Pancreas (tissue), 10 donors: ENCODE measurements around the gene ACVR1B. TPM values are rescaled to one million over a fixed set of nuclear protein-coding genes. Genes with fewer than 3 reads are reported as not detected.

Experiments used
- ATAC-seq, 4 donors: fragments of 200-7000 bp; cut with Tn5 transposase; one replicate each; pipeline versions ENCODE4 v1.8.0 to v1.9.1; 2020; ENCODE audit warnings: mild to moderate bottlenecking in 4 of 4, moderate library complexity in 4 of 4
- DNase-seq, 6 donors: peaks; one replicate each; pipeline ENCODE4 v3.0.0-alpha.2; 2020
- FAIRE-seq: peaks from 2 replicates; lab custom pipeline; 2012; peaks lifted over from hg19 to GRCh38; lab: Jason Lieb, UNC
- H3K27ac ChIP-seq, 4 donors: fragments of 200-600 bp; sonication (generic); 1 replicate in 3 of 4; 2 replicates in 1 of 4; pipeline versions ENCODE4 v1.5.0 to v1.8.0; 2020
- H3K27me3 ChIP-seq, 4 donors: fragments of 200-600 bp; one replicate each; pipeline ENCODE4 v1.8.0; 2021
- H3K36me3 ChIP-seq, 3 donors: fragments of 200-600 bp; sonication (generic) in 1 of 3; one replicate each; pipeline versions ENCODE4 v1.5.0 to v1.8.0; 2020 to 2021
- H3K4me1 ChIP-seq, 3 donors: fragments of 200-600 bp; one replicate each; pipeline ENCODE4 v1.8.0; 2021
- H3K4me3 ChIP-seq, 4 donors: fragments of 200-600 bp; sonication (generic) in 2 of 4; one replicate each; pipeline versions ENCODE4 v1.5.0 to v1.8.0; 2020 to 2021
- H3K9me3 ChIP-seq, 4 donors: fragments of 200-600 bp; one replicate each; pipeline ENCODE4 v1.8.0; 2021
- CTCF ChIP-seq, 4 donors: fragments of 200-600 bp; sonication (generic) in 3 of 4; IDR thresholded peaks; one replicate each; pipeline versions ENCODE4 v1.5.0 to v1.8.0; 2021; ENCODE audit warnings: antibody characterized with exemption in 4 of 4
- WGBS, 2 donors: extraction: QIAGEN DNeasy Blood & Tissue Kit; methylation state at CpG; one replicate each; pipeline ENCODE4 v1.1.7; 2013; 5-methylcytosine and 5-hydroxymethylcytosine counted together
- intact Hi-C, 3 donors: fragments of 100-400 bp; cut with DNase I; formaldehyde crosslinking; loops; one replicate each; pipeline versions ENCODE4 v1.11.1 to v1.14.2; 2022
- polyA plus RNA-seq, 2 donors: library from polyadenylated mRNA; stranded (reverse); fragments of 200-250 nt; gene quantifications; one replicate each; pipeline ENCODE4 v1.2.3, GENCODE V29; 2013
- total RNA-seq, 6 donors: library from RNA; stranded (reverse); fragmentation: NEBNext Ultra II Directional in 4 of 6; extraction: Animal tissue kit (Norgen Biotek cat#: 25700) in 4 of 6; gene quantifications; one replicate each; pipeline versions ENCODE4 v1.2.1 to v1.2.4, GENCODE V29; 2021 to 2023
- donor health status: healthy with polysubstance abuse.
- donor health status: DM: no; HTN: no; CAD: no; lungs with moderate emphysema.
- donor health status: DM: no; HTN: no; CAD: no.
- donor health status: control.
- donor health status: control.
- donor health status: Bipolar disorder and iron deficiency.
- donor health status: DM: yes; HTN: yes; CAD: no.
- donor health status: DM: no; HTN: no; CAD: no.
- donor health status: DM: no; HTN: no; CAD: no.
- donor health status: DM: yes; HTN: yes; CAD: no.

ACVR1B gene
- total and polyA plus RNA-seq, 8 donors, result 16.0 to 31.4 (median 26.2) TPM

- Histone ChIP-seq H3K9me3 (no peaks in the 10 kb centered on the region), H3K4me3 (no peak overlapping the region), H3K27me3 (no peaks in the 10 kb centered on the region), H3K36me3 (peaks cover 0 to 11% (median 0%) of the 10 kb centered on the region in 3 donors), H3K4me1 (peaks cover 0 to 4% (median 0%) of the 10 kb centered on the region in 3 donors), H3K27ac (no peak overlapping the region)
- no peak for ATAC-seq
- FAIRE-seq, result no peak
- intact Hi-C loops, result no loop called here
- DNase-seq, result no peak
- TF ChIP-seq CTCF (IDR thresholded peaks at IDR 0.05), result no peak
- 88 to 96% methylated on average over 8 of the region's 8 CpGs for WGBS, 2 donors
These were observed 60.2 kb downstream of the ACVR1B start for GRCh38 chr12:52011602-52012214.

- Histone ChIP-seq H3K36me3 (peaks cover 0 to 11% (median 0%) of the 10 kb centered on the region in 3 donors), H3K27me3 (no peaks in the 10 kb centered on the region), H3K27ac (no peak overlapping the region), H3K9me3 (no peaks in the 10 kb centered on the region), H3K4me3 (no peak overlapping the region), H3K4me1 (peaks cover 0 to 7% (median 0%) of the 10 kb centered on the region in 3 donors)
- FAIRE-seq (no peak), ATAC-seq (no peak), DNase-seq (no peak)
- no peak for TF ChIP-seq CTCF (IDR thresholded peaks at IDR 0.05)
- intact Hi-C loops, result no loop called here
- 85 to 90% methylated on average over 16 of the region's 16 CpGs for WGBS, 2 donors
These were observed 62.3 kb downstream of the ACVR1B start for GRCh38 chr12:52013626-52014310.

- intact Hi-C loops, result no loop called here
- Histone ChIP-seq H3K36me3 (peaks cover 0 to 11% (median 0%) of the 10 kb centered on the region in 3 donors), H3K9me3 (no peaks in the 10 kb centered on the region), H3K27ac (no peak overlapping the region), H3K4me3 (no peak overlapping the region), H3K4me1 (peaks cover 0 to 7% (median 0%) of the 10 kb centered on the region in 3 donors), H3K27me3 (no peaks in the 10 kb centered on the region)
- WGBS, 2 donors, result 78 to 79% methylated on average over 89 to 93 of the region's 93 CpGs
- TF ChIP-seq CTCF (IDR thresholded peaks at IDR 0.05), result no peak
- no peak for FAIRE-seq
- ATAC-seq, result no peak
- DNase-seq, result peak in 1 of 6 donors; percentile 72
These were observed 63.4 kb downstream of the ACVR1B start for GRCh38 chr12:52014567-52015530.

- DNase-seq, result peak in 1 of 6 donors; percentile 68
- FAIRE-seq, result no peak
- no peak for ATAC-seq
- TF ChIP-seq CTCF (IDR thresholded peaks at IDR 0.05), result no peak
- intact Hi-C loops, result no loop called here
- no peak overlapping the region for H3K27ac ChIP-seq
- 77 to 80% methylated on average over 10 of the region's 10 CpGs for WGBS, 2 donors
- H3K4me1 ChIP-seq, result peaks cover 0 to 7% (median 0%) of the 10 kb centered on the region in 3 donors
- H3K27me3 ChIP-seq, result no peaks in the 10 kb centered on the region
- no peaks in the 10 kb centered on the region for H3K9me3 ChIP-seq
- peaks cover 0 to 11% (median 0%) of the 10 kb centered on the region in 3 donors for H3K36me3 ChIP-seq
- no peak overlapping the region for H3K4me3 ChIP-seq
These were observed 64.1 kb downstream of the ACVR1B start for GRCh38 chr12:52015532-52016041.
